Endothelial cell of umbilical vein (primary cell): ENCODE data around the gene AEBP1. TPM values are rescaled to one million over a fixed set of nuclear protein-coding genes. Genes with fewer than 3 reads are reported as not detected.

Experiments used
- BruUV-seq: library from RNA; stranded (reverse); fragments of 400-500 nt; replicated peaks from 2 replicates; lab custom pipeline; 2021; lab: Mats Ljungman, UMichigan
- CTCF ChIA-PET: fragments of 300-600, 350-600 bp; sonication (Branson Sonifier 250); formaldehyde crosslinking; loops from one replicate; lab custom pipeline; 2021; ENCODE audit warnings: antibody characterized with exemption, inconsistent platforms; lab: Charles Lee
- POLR2A ChIA-PET: fragments of 300-600, 350-600 bp; sonication (Branson Sonifier 250); formaldehyde crosslinking; loops from one replicate; lab custom pipeline; 2021; ENCODE audit warnings: antibody characterized with exemption, inconsistent platforms; lab: Charles Lee
- DNase-seq: peaks from one replicate; pipeline ENCODE4 v3.0.0-alpha.2; 2011; ENCODE audit warnings: low read depth, low spot score
- FAIRE-seq: peaks from 2 replicates; lab custom pipeline; 2011; peaks lifted over from hg19 to GRCh38; lab: Jason Lieb, UNC
- H2AFZ ChIP-seq: 2 replicates; pipeline ENCODE4 v1.6.0; 2012; ENCODE audit warnings: low read depth, low read length, control low read depth, inconsistent platforms
- H3K27ac ChIP-seq: 2 replicates; pipeline ENCODE4 v1.5.1; 2011; ENCODE audit warnings: low read depth, mild to moderate bottlenecking, control low read depth, low read length, moderate library complexity; ENCODE audit not compliant: insufficient read depth
- H3K27me3 ChIP-seq, 2 experiments: 2 replicates each; pipeline versions ENCODE4 v1.6.0 to v1.6.1; 2011; ENCODE audit warnings: low read length in 2 of 2, mixed read lengths in 1 of 2; ENCODE audit not compliant: control insufficient read depth in 2 of 2, insufficient read depth in 2 of 2
- H3K36me3 ChIP-seq, 2 experiments: 2 replicates in 1 of 2; 3 replicates in 1 of 2; pipeline ENCODE4 v1.5.1; 2011; ENCODE audit warnings: low read length in 2 of 2, mild to moderate bottlenecking in 1 of 2, moderate library complexity in 1 of 2; ENCODE audit not compliant: control insufficient read depth in 2 of 2, insufficient read depth in 2 of 2; ENCODE audit errors: extremely low read depth in 1 of 2
- H3K4me1 ChIP-seq: 3 replicates; pipeline ENCODE4 v1.5.1; 2011; ENCODE audit warnings: mild to moderate bottlenecking, low read length; ENCODE audit not compliant: control insufficient read depth, insufficient read depth; ENCODE audit errors: extremely low read depth
- H3K4me2 ChIP-seq: 2 replicates; pipeline ENCODE4 v1.6.1; 2011; ENCODE audit warnings: low read length, control low read depth, mixed read lengths; ENCODE audit not compliant: insufficient read depth
- H3K4me3 ChIP-seq, 3 experiments: fragments of 200-600 bp in 1 of 3; sonication (generic), shearing (Covaris generic) in 1 of 3; replicated peaks in 1 of 3; 2 replicates each; pipeline ENCODE4 v1.5.1; 2011 to 2016; ENCODE audit warnings: control low read depth in 3 of 3, low read length in 3 of 3, mild to moderate bottlenecking in 2 of 3, inconsistent platforms in 1 of 3, low read depth in 1 of 3, moderate library complexity in 1 of 3; ENCODE audit not compliant: insufficient read depth in 1 of 3
- H3K79me2 ChIP-seq: 2 replicates; pipeline ENCODE4 v1.6.0; 2012; ENCODE audit warnings: low read length, inconsistent platforms; ENCODE audit not compliant: control insufficient read depth, insufficient read depth
- H3K9ac ChIP-seq: replicated peaks from 2 replicates; pipeline ENCODE3; 2011; ENCODE audit warnings: low read length, control low read depth; ENCODE audit not compliant: insufficient read depth; ENCODE audit errors: extremely low read depth
- H3K9me1 ChIP-seq: replicated peaks from 3 replicates; pipeline ENCODE4 v1.6.0; 2011; ENCODE audit warnings: mild to moderate bottlenecking, low read length; ENCODE audit not compliant: control insufficient read depth, insufficient read depth; ENCODE audit errors: extremely low read depth
- H3K9me3 ChIP-seq: replicated peaks from 2 replicates; pipeline ENCODE4 v1.5.1; 2012; ENCODE audit warnings: low read length, inconsistent platforms; ENCODE audit not compliant: control insufficient read depth, insufficient read depth
- H4K20me1 ChIP-seq: replicated peaks from 2 replicates; pipeline ENCODE3; 2011; ENCODE audit warnings: mild to moderate bottlenecking, low read length; ENCODE audit not compliant: control insufficient read depth, insufficient read depth; ENCODE audit errors: extremely low read depth
- EZH2 ChIP-seq: IDR thresholded peaks from 2 replicates; pipeline ENCODE4 v1.6.1; 2012; ENCODE audit warnings: borderline replicate concordance, low read depth, mild to moderate bottlenecking, moderate library complexity, low read length, inconsistent platforms; ENCODE audit not compliant: severe bottlenecking
- FOS ChIP-seq: IDR thresholded peaks from 2 replicates; pipeline ENCODE4 v1.6.1; 2011; ENCODE audit warnings: mild to moderate bottlenecking, low read length, moderate library complexity, borderline replicate concordance; ENCODE audit not compliant: insufficient read depth
- GATA2 ChIP-seq: IDR thresholded peaks from 2 replicates; pipeline ENCODE4 v1.7.0; 2011; ENCODE audit warnings: low read depth, mild to moderate bottlenecking, moderate library complexity, mixed read lengths, low read length; ENCODE audit not compliant: insufficient read length, insufficient read depth
- JUN ChIP-seq: IDR thresholded peaks from 2 replicates; pipeline ENCODE4 v1.6.1; 2011; ENCODE audit warnings: borderline replicate concordance, low read depth; ENCODE audit not compliant: insufficient read length, insufficient read depth
- MAX ChIP-seq: IDR thresholded peaks from 2 replicates; pipeline ENCODE4 v1.6.1; 2011; ENCODE audit not compliant: insufficient read depth, insufficient read length
- MYC ChIP-seq: IDR thresholded peaks from one replicate; pipeline ENCODE4 v1.6.1; 2011; ENCODE audit warnings: mild to moderate bottlenecking, low read depth, low read length
- POLR2A ChIP-seq: IDR thresholded peaks from 2 replicates; pipeline ENCODE4 v1.6.1; 2012; ENCODE audit warnings: low read depth, mild to moderate bottlenecking, control low read depth, low read length
- POLR2AphosphoS5 ChIP-seq: IDR thresholded peaks from 2 replicates; pipeline ENCODE4 v1.6.1; 2012; ENCODE audit warnings: low read depth, mild to moderate bottlenecking, control low read depth, low read length, moderate library complexity; ENCODE audit not compliant: insufficient read depth
- dilution Hi-C: fragments of 300-500 bp; cut with MboI; formaldehyde crosslinking; loops from one replicate; pipeline ENCODE4 v1.15.0; 2019; ENCODE audit warnings: low sequenced_read_pairs; ENCODE audit not compliant: extremely low pct_ligation_motif_present
- intact Hi-C: fragments of 100-400 bp; cut with micrococcal nuclease; formaldehyde crosslinking; loops from one replicate; pipeline ENCODE4 v1.10.0; 2022
- polyA plus RNA-seq, 4 experiments: library from polyadenylated mRNA; depleted of rRNA in 3 of 4; stranded (reverse) in 3 of 4; unstranded in 1 of 4; fragments of >200 nt; gene quantifications; 2 replicates each; pipeline versions ENCODE4 v1.2.1 to v1.2.3, GENCODE V29; 2011 to 2012; ENCODE audit warnings: missing spikeins in 1 of 4
- total RNA-seq: library from RNA; stranded (reverse); gene quantifications from 2 replicates; pipeline ENCODE4 v1.2.3, GENCODE V29; 2021
- TF ChIP-seq, protein P1 (sequence below), 2 donors: IDR thresholded peaks; 1 replicate in 1 of 2; 2 replicates in 1 of 2; pipeline ENCODE4 v1.5.1; 2011; ENCODE audit warnings: low read length in 2 of 2, mild to moderate bottlenecking in 2 of 2, moderate library complexity in 2 of 2, control low read depth in 1 of 2, inconsistent platforms in 1 of 2, low read depth in 1 of 2; ENCODE audit not compliant: insufficient read depth in 1 of 2; ENCODE audit errors: extremely low read depth in 1 of 2

Gene AEBP1
- total and polyA plus RNA-seq, 2 donors (not counting 3 experiments of a cell fraction or from before 2014, with no cell fraction given), result 20.6 to 48.0 TPM

DNA sequence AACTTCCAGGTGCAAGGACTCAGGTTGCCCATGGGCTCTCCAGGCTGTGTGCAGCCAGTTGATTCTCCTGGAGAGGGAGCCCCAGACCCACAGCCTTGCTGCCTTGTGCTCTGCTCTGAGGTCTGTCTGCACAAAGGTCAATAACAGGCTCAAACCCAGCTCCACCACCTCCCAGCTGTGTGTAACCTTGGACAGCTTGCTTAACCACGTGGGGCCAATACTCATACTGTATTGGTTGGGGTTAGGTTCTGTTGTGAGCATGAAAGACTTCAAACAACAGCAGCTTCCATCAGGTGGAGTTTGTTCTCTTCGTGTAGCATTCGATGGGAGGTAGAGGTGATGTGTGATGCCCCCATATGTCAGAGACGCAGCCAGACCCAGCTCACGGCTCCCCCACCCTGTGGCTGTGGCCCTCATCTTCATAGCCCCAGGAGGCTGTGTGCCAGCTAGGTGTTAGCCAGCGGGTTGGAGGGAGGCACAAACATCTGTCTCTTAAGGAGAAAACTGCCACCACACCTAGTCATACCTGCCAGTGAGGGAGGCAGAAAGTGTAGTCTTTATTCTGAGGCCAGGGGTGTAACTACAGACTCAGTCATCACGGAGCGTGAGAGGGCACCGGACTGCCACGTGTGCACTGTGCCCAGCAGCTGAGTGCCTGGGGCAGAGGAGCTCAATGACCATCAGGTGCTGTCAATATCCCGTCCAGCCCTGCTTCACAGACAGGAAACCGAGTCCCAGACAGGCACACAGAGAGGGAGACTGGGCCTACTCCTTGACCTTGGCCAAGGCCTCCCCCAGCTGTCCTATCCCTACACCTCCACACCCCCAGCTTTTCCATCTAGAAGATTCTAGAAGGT lies 27.3 kb downstream of the AEBP1 start:
- peaks cover 0 to 3% of the 10 kb centered on the region in 2 experiments for H3K27me3 ChIP-seq
- no peaks in the 10 kb centered on the region for H3K36me3 ChIP-seq
- dilution Hi-C loops (no loop called here), intact Hi-C loops (no loop called here)
- ChIA-PET POLR2A (no interaction called here), CTCF (interaction anchor here (0.7 to 3.3 kb wide), 4 partner anchors 9 to 65 kb away, joined by 3 to 11 read pairs (median 3); partner anchors contain the start of gene POLD2)
- no peaks in the 10 kb centered on the region for H3K9me3 ChIP-seq
- no peak for DNase-seq
- TF ChIP-seq EZH2 (no peak), MYC (no peak), POLR2AphosphoS5 (no peak), FOS (no peak), POLR2A (no peak), JUN (no peak), MAX (no peak), GATA2 (no peak)
- TF ChIP-seq, protein P1, sequence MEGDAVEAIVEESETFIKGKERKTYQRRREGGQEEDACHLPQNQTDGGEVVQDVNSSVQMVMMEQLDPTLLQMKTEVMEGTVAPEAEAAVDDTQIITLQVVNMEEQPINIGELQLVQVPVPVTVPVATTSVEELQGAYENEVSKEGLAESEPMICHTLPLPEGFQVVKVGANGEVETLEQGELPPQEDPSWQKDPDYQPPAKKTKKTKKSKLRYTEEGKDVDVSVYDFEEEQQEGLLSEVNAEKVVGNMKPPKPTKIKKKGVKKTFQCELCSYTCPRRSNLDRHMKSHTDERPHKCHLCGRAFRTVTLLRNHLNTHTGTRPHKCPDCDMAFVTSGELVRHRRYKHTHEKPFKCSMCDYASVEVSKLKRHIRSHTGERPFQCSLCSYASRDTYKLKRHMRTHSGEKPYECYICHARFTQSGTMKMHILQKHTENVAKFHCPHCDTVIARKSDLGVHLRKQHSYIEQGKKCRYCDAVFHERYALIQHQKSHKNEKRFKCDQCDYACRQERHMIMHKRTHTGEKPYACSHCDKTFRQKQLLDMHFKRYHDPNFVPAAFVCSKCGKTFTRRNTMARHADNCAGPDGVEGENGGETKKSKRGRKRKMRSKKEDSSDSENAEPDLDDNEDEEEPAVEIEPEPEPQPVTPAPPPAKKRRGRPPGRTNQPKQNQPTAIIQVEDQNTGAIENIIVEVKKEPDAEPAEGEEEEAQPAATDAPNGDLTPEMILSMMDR (IDR thresholded peaks at IDR 0.05; ENCODE audit: extremely low read depth in 1 of 2, insufficient read depth in 1 of 2, low read depth in 1 of 2, low read length in 2 of 2), result no peak
- H3K4me1 ChIP-seq, result no peaks in the 10 kb centered on the region
- FAIRE-seq, result no peak
- BruUV-seq, result no TSS peak
- H3K4me2 ChIP-seq, result no peak overlapping the region
- no peak overlapping the region for H3K4me3 ChIP-seq
- H3K9ac ChIP-seq, result no peak overlapping the region
- H4K20me1 ChIP-seq, result no peaks in the 10 kb centered on the region
- H3K27ac ChIP-seq, result no peak overlapping the region
- no peaks in the 10 kb centered on the region for H3K9me1 ChIP-seq
- H3K79me2 ChIP-seq, result no peaks in the 10 kb centered on the region
- H2AFZ ChIP-seq, result no peak overlapping the region
